Muscle layer of duodenum (tissue), 2 donors: ENCODE measurements around the gene COL4A6.

ENCODE experiments used
- H3K27ac ChIP-seq: one replicate; pipeline ENCODE4 v1.7.0; 2013; ENCODE audit warnings: mild to moderate bottlenecking, low read length
- H3K27me3 ChIP-seq: one replicate; pipeline ENCODE4 v1.7.0; 2013; ENCODE audit warnings: low read depth, mild to moderate bottlenecking, control low read depth, low read length
- H3K36me3 ChIP-seq, 2 donors: one replicate each; pipeline ENCODE4 v1.7.0; 2013; ENCODE audit warnings: low read length in 2 of 2, control low read depth in 1 of 2, mild to moderate bottlenecking in 1 of 2; ENCODE audit not compliant: insufficient read depth in 2 of 2, control insufficient read depth in 1 of 2
- H3K4me1 ChIP-seq, 2 donors: one replicate each; pipeline ENCODE4 v1.7.0; 2013; ENCODE audit warnings: low read length in 2 of 2, mild to moderate bottlenecking in 2 of 2, control low read depth in 1 of 2, moderate library complexity in 1 of 2; ENCODE audit not compliant: insufficient read depth in 2 of 2, control insufficient read depth in 1 of 2
- H3K4me3 ChIP-seq, 2 donors: one replicate each; pipeline ENCODE4 v1.7.0; 2013; ENCODE audit warnings: low read length in 2 of 2, low read depth in 1 of 2, mild to moderate bottlenecking in 1 of 2
- H3K9me3 ChIP-seq, 2 donors: one replicate each; pipeline ENCODE4 v1.7.0; 2013; ENCODE audit warnings: low read length in 2 of 2, control low read depth in 1 of 2, mild to moderate bottlenecking in 1 of 2; ENCODE audit not compliant: control insufficient read depth in 1 of 2
- donor health status: healthy.

The COL4A6 gene

DNA sequence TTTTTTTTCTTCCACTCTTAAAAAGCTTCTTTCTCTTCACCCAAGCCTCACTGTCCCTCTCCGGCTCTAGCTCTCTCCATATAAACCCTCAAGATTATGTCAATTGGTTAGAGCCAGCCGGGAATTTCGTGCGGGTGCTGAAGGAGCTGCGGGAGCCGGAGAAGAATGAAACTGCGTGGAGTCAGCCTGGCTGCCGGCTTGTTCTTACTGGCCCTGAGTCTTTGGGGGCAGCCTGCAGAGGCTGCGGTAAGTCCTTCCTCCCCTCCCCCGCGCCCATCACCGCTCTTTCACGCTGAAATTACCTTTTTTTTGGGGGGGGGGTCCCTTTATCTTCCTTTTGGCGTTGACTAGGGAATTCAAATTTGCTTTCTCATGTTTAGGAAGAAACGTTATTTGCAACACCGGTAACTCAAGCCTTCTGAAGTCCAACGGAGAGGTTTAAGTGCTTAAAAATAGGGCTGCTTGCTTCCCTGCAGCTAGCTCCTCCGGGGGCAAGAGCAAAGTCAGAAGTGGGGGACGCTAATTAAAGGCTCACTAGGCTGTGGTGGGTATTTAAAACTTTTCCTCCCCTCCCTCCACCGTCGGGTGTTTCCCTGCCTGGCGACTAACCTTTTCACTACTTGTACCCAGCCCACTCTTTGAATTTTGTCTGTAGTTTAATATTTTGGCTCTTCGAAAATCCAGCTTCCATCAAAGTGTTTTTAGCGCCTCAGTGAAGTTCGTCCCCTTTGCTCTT, 1.9 kb upstream of the COL4A6 start:
- H3K4me3 ChIP-seq, result peak overlapping the region; percentile 68 to 71
- no peaks in the 10 kb centered on the region for H3K4me1 ChIP-seq
- peak overlapping the region; percentile 56 for H3K27ac ChIP-seq
- H3K36me3 ChIP-seq, result no peaks in the 10 kb centered on the region
- H3K9me3 ChIP-seq, result no peaks in the 10 kb centered on the region
- H3K27me3 ChIP-seq, result no peaks in the 10 kb centered on the region

DNA sequence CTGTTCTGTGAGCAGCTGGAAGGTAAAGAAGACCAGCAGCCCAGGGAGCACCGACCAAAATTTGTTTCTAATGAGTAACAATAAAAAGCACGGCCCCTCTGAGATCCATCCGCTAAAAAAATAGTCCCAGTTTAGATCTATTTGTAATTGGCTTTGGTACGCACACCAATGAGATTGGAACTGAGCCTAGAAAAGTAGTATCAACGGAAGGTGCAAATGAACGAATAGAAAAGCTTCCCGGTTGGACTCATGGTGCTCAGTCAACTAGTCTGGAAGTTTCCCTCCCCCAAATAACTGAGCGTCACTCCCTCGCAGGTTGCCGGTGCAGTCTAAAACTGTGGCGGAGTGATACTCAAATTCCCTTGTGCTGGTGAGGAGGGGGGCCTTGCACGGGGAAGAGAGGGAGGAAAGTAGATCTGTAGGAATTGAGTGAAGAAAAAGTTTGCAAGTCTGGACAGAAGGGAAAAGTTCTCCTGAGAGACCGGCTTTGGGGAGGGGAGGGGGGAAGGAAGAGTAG, 1.3 kb upstream of the COL4A6 start, which contains the start of gene COL4A5:
COL4A5 (plus strand) TSS at position 413 of the 517 bp plus-strand sequence. CDS start 288 bp downstream, outside the sequence.
- peak within 1 kb of the TSS; percentile 56 for H3K27ac ChIP-seq
- H3K27me3 ChIP-seq, result no peaks in the 10 kb centered on the region
- H3K4me1 ChIP-seq, result no peaks in the 10 kb centered on the region
- H3K4me3 ChIP-seq, result peak within 1 kb of the TSS; percentile 68 to 71
- H3K36me3 ChIP-seq, result no peaks in the 10 kb centered on the region
- no peaks in the 10 kb centered on the region for H3K9me3 ChIP-seq

DNA sequence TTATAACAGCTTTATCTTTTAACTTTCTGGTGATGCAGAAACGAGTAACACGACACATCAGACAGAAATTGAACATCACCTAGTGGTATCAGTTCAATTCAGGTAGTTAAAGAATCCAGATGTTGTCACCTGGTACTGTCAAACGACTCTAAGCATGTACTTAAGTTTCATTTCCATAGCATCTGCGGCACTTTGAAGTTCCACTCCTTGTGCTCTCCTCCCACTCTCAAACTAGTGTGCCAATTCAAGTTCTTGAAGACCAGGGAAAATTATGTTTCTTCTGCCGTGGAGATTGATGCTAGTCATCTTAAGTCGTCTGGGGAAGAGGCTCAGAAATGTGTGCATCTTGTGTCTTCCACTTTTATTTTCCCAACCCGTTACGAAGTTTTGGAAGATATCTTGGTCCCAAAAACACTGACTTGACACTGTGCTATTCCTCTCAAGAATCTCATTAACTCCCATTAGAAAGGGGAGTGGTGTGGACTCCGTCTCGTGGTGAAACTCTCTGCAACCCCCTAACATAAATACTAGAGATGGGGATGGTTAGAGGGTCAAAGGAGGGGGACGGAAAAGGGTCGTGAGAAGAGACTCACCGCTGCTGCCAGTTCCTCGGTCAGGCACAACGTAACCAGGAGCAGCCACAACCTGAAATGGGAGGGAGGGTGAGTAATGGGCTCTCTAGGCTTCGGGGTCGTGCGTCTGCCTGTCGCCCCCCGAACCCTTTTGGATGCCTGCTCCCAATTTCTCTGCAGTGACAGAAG, 693 bp downstream of the COL4A6 start:
- Histone ChIP-seq H3K27me3 (no peaks in the 10 kb centered on the region), H3K36me3 (no peaks in the 10 kb centered on the region), H3K27ac (no peak overlapping the region), H3K4me3 (peak overlapping the region; percentile 50 to 67), H3K4me1 (no peaks in the 10 kb centered on the region), H3K9me3 (no peaks in the 10 kb centered on the region)

DNA sequence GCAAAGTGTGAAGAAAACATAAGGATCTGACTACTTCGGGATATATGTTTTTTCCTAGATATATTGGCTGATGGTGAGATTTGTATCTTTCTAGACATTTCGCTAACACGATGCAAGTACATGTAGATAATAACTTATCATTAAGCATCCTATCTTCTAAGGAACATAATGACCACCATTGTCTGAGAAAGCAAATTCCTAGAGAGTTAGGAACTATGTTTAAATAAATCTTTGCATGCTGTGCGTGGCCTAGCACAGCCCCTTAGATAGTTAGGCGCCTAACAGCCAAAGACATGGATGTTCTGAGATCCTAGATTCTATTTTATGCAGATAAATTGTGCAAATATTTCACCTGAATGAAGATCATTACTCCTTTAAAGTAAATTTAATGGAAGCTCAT, 3.0 kb downstream of the COL4A6 start:
- Histone ChIP-seq H3K4me3 (no peak overlapping the region), H3K4me1 (no peaks in the 10 kb centered on the region), H3K27ac (no peak overlapping the region), H3K36me3 (no peaks in the 10 kb centered on the region), H3K27me3 (no peaks in the 10 kb centered on the region), H3K9me3 (no peaks in the 10 kb centered on the region)

DNA sequence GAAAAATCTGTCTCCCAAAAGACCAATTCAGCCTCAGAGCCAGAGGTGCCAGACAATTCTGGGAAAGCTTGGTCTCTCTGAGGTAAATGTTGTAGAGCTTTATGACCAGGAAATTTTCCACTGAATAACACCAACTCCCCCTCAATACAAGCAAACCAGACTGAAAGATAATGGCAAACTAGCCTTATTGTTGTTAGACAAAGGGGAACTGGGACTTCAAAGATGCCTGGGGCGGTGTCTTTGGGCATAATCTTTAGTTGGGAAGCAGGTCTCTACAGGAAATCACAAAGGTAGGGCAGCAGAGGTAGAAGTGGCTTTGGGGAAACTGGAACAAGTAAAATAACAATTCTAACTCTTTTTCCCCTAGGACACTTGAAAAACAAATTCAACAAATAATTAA, 12.0 kb downstream of the COL4A6 start:
- H3K4me1 ChIP-seq, result no peaks in the 10 kb centered on the region
- H3K27me3 ChIP-seq, result no peaks in the 10 kb centered on the region
- H3K27ac ChIP-seq, result no peak overlapping the region
- no peak overlapping the region for H3K4me3 ChIP-seq
- H3K36me3 ChIP-seq, result no peaks in the 10 kb centered on the region
- no peaks in the 10 kb centered on the region for H3K9me3 ChIP-seq

DNA sequence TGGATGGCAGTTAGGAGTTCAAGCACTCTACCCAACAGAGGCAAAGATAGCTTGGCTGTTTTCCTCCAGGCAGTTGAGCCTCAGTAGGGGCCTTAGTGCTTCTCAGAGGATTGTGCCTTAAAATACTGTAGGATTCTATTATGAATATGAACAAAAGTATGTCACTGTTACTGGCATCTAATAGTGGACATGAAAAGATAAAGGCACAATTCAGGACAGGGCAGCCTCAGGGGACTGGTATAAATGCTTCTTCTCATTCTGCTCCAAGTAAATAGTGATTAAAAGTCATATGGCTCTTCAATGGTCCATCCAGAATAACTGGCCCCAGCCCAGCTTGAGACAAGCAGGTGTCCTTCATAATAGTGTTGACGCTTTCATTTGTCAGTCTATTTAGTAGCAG, 17.7 kb downstream of the COL4A6 start:
- Histone ChIP-seq H3K27me3 (no peaks in the 10 kb centered on the region), H3K4me3 (no peak overlapping the region), H3K36me3 (no peaks in the 10 kb centered on the region), H3K27ac (no peak overlapping the region), H3K4me1 (no peaks in the 10 kb centered on the region), H3K9me3 (no peaks in the 10 kb centered on the region)

DNA sequence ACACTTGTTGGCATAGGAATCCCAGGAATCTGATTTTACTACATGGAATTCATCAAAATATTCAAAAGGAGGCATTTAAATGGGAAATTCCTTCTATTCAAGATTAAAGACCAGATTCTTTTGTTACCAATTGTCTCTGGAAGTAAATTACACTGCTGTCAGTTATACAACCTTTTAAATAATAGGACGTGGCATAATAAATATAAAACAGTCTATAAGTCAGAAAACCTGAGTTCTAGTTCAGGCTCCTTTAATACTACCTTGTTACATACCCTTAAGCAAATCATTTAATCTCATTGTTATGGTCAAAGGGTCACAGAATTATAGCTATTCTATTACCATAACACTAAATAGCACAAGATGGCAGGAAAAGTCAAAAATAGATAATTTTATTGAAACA, 18.8 kb downstream of the COL4A6 start:
- Histone ChIP-seq H3K9me3 (no peaks in the 10 kb centered on the region), H3K4me1 (no peaks in the 10 kb centered on the region), H3K27ac (no peak overlapping the region), H3K27me3 (no peaks in the 10 kb centered on the region), H3K36me3 (no peaks in the 10 kb centered on the region), H3K4me3 (no peak overlapping the region)

DNA sequence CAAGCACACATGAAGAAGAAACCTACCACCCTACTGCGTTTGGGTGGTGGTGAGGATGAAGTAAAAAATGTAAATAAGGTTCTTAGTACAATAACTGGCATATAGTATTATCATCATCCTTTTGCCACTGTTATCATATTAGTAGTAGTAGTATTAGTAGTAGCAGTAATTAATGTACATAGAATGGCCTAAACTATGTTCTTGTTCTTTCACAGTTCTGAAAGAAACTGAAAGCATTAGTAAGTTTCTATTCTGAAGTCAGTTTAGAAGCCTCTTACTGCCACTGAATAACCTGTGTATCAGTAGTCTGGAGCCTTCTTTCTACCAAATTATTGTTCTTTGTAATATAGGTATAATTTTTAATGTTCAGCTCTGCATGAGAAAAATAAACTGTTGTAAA, 21.0 kb downstream of the COL4A6 start:
- Histone ChIP-seq H3K9me3 (no peaks in the 10 kb centered on the region), H3K27ac (no peak overlapping the region), H3K4me3 (no peak overlapping the region), H3K36me3 (no peaks in the 10 kb centered on the region), H3K4me1 (no peaks in the 10 kb centered on the region), H3K27me3 (no peaks in the 10 kb centered on the region)

DNA sequence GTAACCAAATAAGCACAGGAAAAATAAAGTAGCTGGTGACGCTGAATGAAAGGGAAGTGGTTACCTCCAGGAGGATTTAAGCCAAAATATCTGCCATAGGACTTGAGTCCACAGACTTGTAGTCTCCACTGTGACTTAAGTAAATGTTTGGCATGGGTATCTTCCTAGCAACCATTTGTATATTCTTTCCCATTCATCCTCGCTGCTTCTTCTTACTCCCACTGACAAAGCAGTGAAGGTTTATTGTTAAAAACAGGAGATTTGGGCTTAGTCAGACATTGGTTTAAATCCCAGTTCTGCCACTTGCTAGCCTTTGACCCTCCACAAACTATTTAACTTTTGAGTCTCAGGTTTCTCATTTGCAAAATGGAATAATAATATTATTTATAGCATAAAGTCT, 22.3 kb downstream of the COL4A6 start:
- no peaks in the 10 kb centered on the region for H3K27me3 ChIP-seq
- H3K9me3 ChIP-seq, result no peaks in the 10 kb centered on the region
- no peaks in the 10 kb centered on the region for H3K36me3 ChIP-seq
- H3K27ac ChIP-seq, result no peak overlapping the region
- H3K4me3 ChIP-seq, result no peak overlapping the region
- no peaks in the 10 kb centered on the region for H3K4me1 ChIP-seq

DNA sequence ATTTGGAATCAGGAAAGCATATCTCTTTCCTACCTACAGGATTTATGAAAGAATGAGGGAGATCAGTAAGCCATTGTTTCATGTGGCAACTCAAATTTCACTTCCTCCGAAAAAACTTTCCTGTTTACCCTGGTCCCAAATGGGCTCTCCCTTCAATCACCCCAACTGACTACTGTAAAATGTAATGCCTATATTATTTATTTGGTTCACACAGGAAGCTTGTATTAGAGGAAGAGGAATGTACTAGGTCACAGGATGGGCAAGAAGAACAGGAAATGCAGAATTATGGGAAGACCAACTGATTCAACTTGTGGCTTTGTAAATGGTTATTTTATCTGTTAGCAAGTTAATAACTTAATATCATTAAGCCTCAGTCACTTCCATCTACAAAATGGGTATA, 23.1 kb downstream of the COL4A6 start:
- no peaks in the 10 kb centered on the region for H3K9me3 ChIP-seq
- H3K27ac ChIP-seq, result no peak overlapping the region

DNA sequence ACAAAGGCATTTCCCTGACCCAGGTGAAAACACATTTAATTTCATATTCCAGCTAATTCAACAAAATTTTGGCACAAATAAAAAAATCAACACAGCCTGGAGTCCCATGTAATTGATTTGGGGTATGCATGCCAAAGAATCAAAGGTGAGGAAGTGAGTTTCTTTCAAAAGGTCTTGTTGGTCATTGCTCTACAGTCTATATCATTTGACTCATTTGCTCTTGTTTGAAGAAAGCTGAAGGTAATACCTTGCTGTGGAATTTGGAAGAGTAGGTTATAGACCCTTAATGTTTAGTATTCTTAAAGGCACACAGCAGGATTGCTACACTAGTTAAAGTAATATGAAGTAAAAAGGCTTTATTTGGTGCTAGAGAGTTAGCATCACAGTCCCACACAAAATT, 25.4 kb downstream of the COL4A6 start:
- Histone ChIP-seq H3K27me3 (no peaks in the 10 kb centered on the region), H3K4me3 (no peak overlapping the region), H3K4me1 (no peaks in the 10 kb centered on the region), H3K27ac (no peak overlapping the region), H3K9me3 (no peaks in the 10 kb centered on the region), H3K36me3 (no peaks in the 10 kb centered on the region)

More for the DNA sequence above, 23.1 kb downstream of the COL4A6 start:
- no peaks in the 10 kb centered on the region for H3K4me1 ChIP-seq
- H3K27me3 ChIP-seq, result no peaks in the 10 kb centered on the region
- no peak overlapping the region for H3K4me3 ChIP-seq
- H3K36me3 ChIP-seq, result no peaks in the 10 kb centered on the region
